ENCODE measurements around the gene PI4KA.
A peak's percentile ranks its signal among the peaks of the same experiment; 100 is the strongest.
"Not testable (repeated sequence)": the region's sequence is repeated elsewhere in the genome, so short reads cannot be mapped to it uniquely, and the experiment has no call there.

The PI4KA gene

GRCh38 chr22:20829491-20830134, 29.0 kb downstream of the PI4KA start:
- Mint-ChIP-seq H3K36me3 (ENCODE audit: insufficient read depth) (peaks cover 77% of the 10 kb centered on the region), H3K27me3 (no peaks in the 10 kb centered on the region), H3K27ac (no peak overlapping the region), H3K4me3 (no peak overlapping the region), H3K9me3 (no peaks in the 10 kb centered on the region), H3K4me1 (ENCODE audit: low read depth in 2 of 2) (peaks cover 2 to 9% of the 10 kb centered on the region in 2 donors)
- no peak for ATAC-seq (replicated peaks)
- DNase-seq, result no peak

GRCh38 chr22:20826373-20827152, 32.0 kb downstream of the PI4KA start:
- not testable (repeated sequence) for H3K27me3 Mint-ChIP-seq; DNase-seq; ATAC-seq (replicated peaks); H3K9me3 Mint-ChIP-seq; H3K4me1 Mint-ChIP-seq (ENCODE audit: low read depth in 2 of 2); H3K4me3 Mint-ChIP-seq
- H3K36me3 Mint-ChIP-seq (ENCODE audit: insufficient read depth), result peaks cover 70% of the 10 kb centered on the region
- H3K27ac Mint-ChIP-seq, result peak overlapping the region in 1 of 2 donors; percentile 31

GRCh38 chr22:20825624-20826023, 33.0 kb downstream of the PI4KA start:
- Mint-ChIP-seq H3K27me3 (no peaks in the 10 kb centered on the region), H3K9me3 (no peaks in the 10 kb centered on the region), H3K4me3 (no peak overlapping the region), H3K27ac (peak overlapping the region in 1 of 2 donors; percentile 31), H3K4me1 (ENCODE audit: low read depth in 2 of 2) (peaks cover 2 to 4% of the 10 kb centered on the region in 2 donors), H3K36me3 (ENCODE audit: insufficient read depth) (peaks cover 67% of the 10 kb centered on the region)
- DNase-seq, result no peak
- ATAC-seq (replicated peaks), result no peak

GRCh38 chr22:20825216-20825615, 33.4 kb downstream of the PI4KA start:
- H3K4me3 Mint-ChIP-seq; H3K27ac Mint-ChIP-seq; H3K27me3 Mint-ChIP-seq; ATAC-seq (replicated peaks); H3K4me1 Mint-ChIP-seq (ENCODE audit: low read depth in 2 of 2); DNase-seq; H3K9me3 Mint-ChIP-seq: not testable (repeated sequence)
- H3K36me3 Mint-ChIP-seq (ENCODE audit: insufficient read depth), result peaks cover 67% of the 10 kb centered on the region

GRCh38 chr22:20823264-20823663, 35.3 kb downstream of the PI4KA start:
- ATAC-seq (replicated peaks), result no peak
- Mint-ChIP-seq H3K36me3 (ENCODE audit: insufficient read depth) (peaks cover 59% of the 10 kb centered on the region), H3K9me3 (no peaks in the 10 kb centered on the region), H3K27me3 (no peaks in the 10 kb centered on the region), H3K27ac (no peak overlapping the region), H3K4me3 (no peak overlapping the region), H3K4me1 (ENCODE audit: low read depth in 2 of 2) (no peaks in the 10 kb centered on the region)
- DNase-seq, result no peak

- Mint-ChIP-seq H3K9me3 (no peaks in the 10 kb centered on the region), H3K27ac (peak overlapping the region in 1 of 2 donors; percentile 46), H3K4me1 (ENCODE audit: low read depth in 2 of 2) (no peaks in the 10 kb centered on the region), H3K36me3 (ENCODE audit: insufficient read depth) (peaks cover 56% of the 10 kb centered on the region), H3K27me3 (no peaks in the 10 kb centered on the region), H3K4me3 (no peak overlapping the region)
- ATAC-seq (replicated peaks) (no peak), DNase-seq (no peak)
Measured at GRCh38 chr22:20822240-20822639, 36.4 kb downstream of the PI4KA start.

GRCh38 chr22:20821717-20822239, 36.8 kb downstream of the PI4KA start:
- H3K4me1 Mint-ChIP-seq (ENCODE audit: low read depth in 2 of 2); H3K4me3 Mint-ChIP-seq; H3K27me3 Mint-ChIP-seq; H3K27ac Mint-ChIP-seq; DNase-seq; ATAC-seq (replicated peaks); H3K9me3 Mint-ChIP-seq: not testable (repeated sequence)
- H3K36me3 Mint-ChIP-seq (ENCODE audit: insufficient read depth), result peaks cover 59% of the 10 kb centered on the region

GRCh38 chr22:20819471-20819870, 39.1 kb downstream of the PI4KA start:
- Mint-ChIP-seq H3K36me3 (ENCODE audit: insufficient read depth) (peaks cover 68% of the 10 kb centered on the region), H3K4me1 (ENCODE audit: low read depth in 2 of 2) (no peaks in the 10 kb centered on the region), H3K27ac (peak overlapping the region in 1 of 2 donors; percentile 28), H3K4me3 (no peak overlapping the region), H3K9me3 (no peaks in the 10 kb centered on the region), H3K27me3 (no peaks in the 10 kb centered on the region)
- ATAC-seq (replicated peaks) (no peak), DNase-seq (no peak)

- peak overlapping the region in 1 of 2 donors; percentile 20 for H3K27ac Mint-ChIP-seq
- no peaks in the 10 kb centered on the region for H3K9me3 Mint-ChIP-seq
- H3K4me1 Mint-ChIP-seq (ENCODE audit: low read depth in 2 of 2), result no peaks in the 10 kb centered on the region
- no peak overlapping the region for H3K4me3 Mint-ChIP-seq
- DNase-seq (no peak), ATAC-seq (replicated peaks) (no peak)
- peaks cover 69% of the 10 kb centered on the region for H3K36me3 Mint-ChIP-seq (ENCODE audit: insufficient read depth)
- no peaks in the 10 kb centered on the region for H3K27me3 Mint-ChIP-seq
Measured at GRCh38 chr22:20818471-20818870, 40.1 kb downstream of the PI4KA start.

- DNase-seq (no peak), ATAC-seq (replicated peaks) (no peak)
- Mint-ChIP-seq H3K4me3 (no peak overlapping the region), H3K9me3 (no peaks in the 10 kb centered on the region), H3K36me3 (ENCODE audit: insufficient read depth) (peaks cover 73% of the 10 kb centered on the region), H3K27me3 (no peaks in the 10 kb centered on the region), H3K4me1 (ENCODE audit: low read depth in 2 of 2) (peaks cover 0 to under 1% of the 10 kb centered on the region in 2 donors), H3K27ac (peak overlapping the region in 1 of 2 donors; percentile 35)
Measured at GRCh38 chr22:20816559-20816958, 42.1 kb downstream of the PI4KA start.

GRCh38 chr22:20815477-20816050, 43.0 kb downstream of the PI4KA start:
- H3K4me3 Mint-ChIP-seq, result no peak overlapping the region
- no peaks in the 10 kb centered on the region for H3K27me3 Mint-ChIP-seq
- DNase-seq, result no peak
- H3K27ac Mint-ChIP-seq, result peak overlapping the region in 1 of 2 donors; percentile 49
- no peak for ATAC-seq (replicated peaks)
- no peaks in the 10 kb centered on the region for H3K9me3 Mint-ChIP-seq
- peaks cover 71% of the 10 kb centered on the region for H3K36me3 Mint-ChIP-seq (ENCODE audit: insufficient read depth)
- peaks cover 0 to 4% of the 10 kb centered on the region in 2 donors for H3K4me1 Mint-ChIP-seq (ENCODE audit: low read depth in 2 of 2)

- Mint-ChIP-seq H3K27me3 (no peaks in the 10 kb centered on the region), H3K4me1 (ENCODE audit: low read depth in 2 of 2) (peaks cover 0 to 4% of the 10 kb centered on the region in 2 donors), H3K36me3 (ENCODE audit: insufficient read depth) (peaks cover 76% of the 10 kb centered on the region), H3K9me3 (no peaks in the 10 kb centered on the region), H3K4me3 (no peak overlapping the region), H3K27ac (peak overlapping the region in 1 of 2 donors; percentile 65)
- DNase-seq (no peak), ATAC-seq (replicated peaks) (no peak)
Measured at GRCh38 chr22:20814221-20814808, 44.3 kb downstream of the PI4KA start.

GRCh38 chr22:20813056-20813455, 45.6 kb downstream of the PI4KA start:
- no peaks in the 10 kb centered on the region for H3K27me3 Mint-ChIP-seq

More at GRCh38 chr22:20813056-20813455, 45.6 kb downstream of the PI4KA start:
- no peak overlapping the region for H3K4me3 Mint-ChIP-seq
- peaks cover 77% of the 10 kb centered on the region for H3K36me3 Mint-ChIP-seq (ENCODE audit: insufficient read depth)
- H3K9me3 Mint-ChIP-seq, result no peaks in the 10 kb centered on the region
- ATAC-seq (replicated peaks) (no peak), DNase-seq (no peak)
- peaks cover 0 to 4% of the 10 kb centered on the region in 2 donors for H3K4me1 Mint-ChIP-seq (ENCODE audit: low read depth in 2 of 2)
- peak overlapping the region; percentile 32 to 44 for H3K27ac Mint-ChIP-seq

Data from effector memory CD8-positive, alpha-beta T cell (primary cell).